GM19099 (cell line): ENCODE results near the gene RNMT.

Experiments used
- POLR2A ChIP-seq: IDR thresholded peaks from 3 replicates; pipeline ENCODE4 v1.6.1; 2011; ENCODE audit warnings: low read depth; ENCODE audit not compliant: insufficient read length; ENCODE audit errors: extremely low read depth

RNMT gene

GRCh38 chr18:13799396-13799795 is 72.9 kb downstream of the RNMT start:
- no peak for TF ChIP-seq POLR2A

GRCh38 chr18:13800505-13801259 is 74.2 kb downstream of the RNMT start:
- TF ChIP-seq POLR2A = no peak

DNA sequence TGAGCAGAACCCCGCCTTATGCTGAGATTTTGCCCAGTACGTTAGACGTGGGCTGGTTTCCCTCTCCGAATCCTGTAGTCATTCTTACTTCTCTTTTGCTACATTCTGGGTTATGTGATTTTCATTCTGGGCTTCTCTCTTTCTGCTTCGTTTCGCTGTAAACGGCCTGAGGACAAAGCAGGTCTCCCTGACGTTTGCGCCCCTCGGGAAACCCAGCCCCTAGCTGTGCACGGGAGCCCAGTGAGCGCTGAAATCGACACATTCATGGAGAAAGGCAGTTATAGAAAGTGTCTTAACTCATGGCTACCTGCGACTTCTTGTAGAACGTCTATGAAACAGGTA is 74.8 kb downstream of the RNMT start:
- no peak for TF ChIP-seq POLR2A

DNA sequence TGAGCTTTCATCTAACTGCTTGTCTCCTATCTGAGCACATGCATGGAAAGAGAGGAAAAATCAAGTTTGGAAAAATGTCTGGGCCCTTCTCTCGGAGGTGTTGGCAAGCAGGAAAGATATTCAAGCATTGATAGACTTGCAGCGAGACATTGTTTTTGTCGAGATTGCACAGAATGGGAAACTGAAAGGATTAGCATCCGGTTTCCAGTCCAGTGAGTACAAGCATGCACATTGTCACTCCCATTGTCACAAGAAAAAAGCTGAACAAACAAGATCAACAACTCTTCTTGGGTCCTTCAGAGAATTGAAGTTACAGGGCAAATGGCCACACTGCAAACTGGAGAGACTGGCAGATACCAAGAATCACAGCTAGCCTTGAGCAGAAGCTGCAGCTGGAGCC is 77.8 kb downstream of the RNMT start:
- no peak for TF ChIP-seq POLR2A

GRCh38 chr18:13808294-13809042 is 82.0 kb downstream of the RNMT start:
- no peak for TF ChIP-seq POLR2A

GRCh38 chr18:13809043-13809430 is 82.6 kb downstream of the RNMT start:
- TF ChIP-seq POLR2A = no peak

DNA sequence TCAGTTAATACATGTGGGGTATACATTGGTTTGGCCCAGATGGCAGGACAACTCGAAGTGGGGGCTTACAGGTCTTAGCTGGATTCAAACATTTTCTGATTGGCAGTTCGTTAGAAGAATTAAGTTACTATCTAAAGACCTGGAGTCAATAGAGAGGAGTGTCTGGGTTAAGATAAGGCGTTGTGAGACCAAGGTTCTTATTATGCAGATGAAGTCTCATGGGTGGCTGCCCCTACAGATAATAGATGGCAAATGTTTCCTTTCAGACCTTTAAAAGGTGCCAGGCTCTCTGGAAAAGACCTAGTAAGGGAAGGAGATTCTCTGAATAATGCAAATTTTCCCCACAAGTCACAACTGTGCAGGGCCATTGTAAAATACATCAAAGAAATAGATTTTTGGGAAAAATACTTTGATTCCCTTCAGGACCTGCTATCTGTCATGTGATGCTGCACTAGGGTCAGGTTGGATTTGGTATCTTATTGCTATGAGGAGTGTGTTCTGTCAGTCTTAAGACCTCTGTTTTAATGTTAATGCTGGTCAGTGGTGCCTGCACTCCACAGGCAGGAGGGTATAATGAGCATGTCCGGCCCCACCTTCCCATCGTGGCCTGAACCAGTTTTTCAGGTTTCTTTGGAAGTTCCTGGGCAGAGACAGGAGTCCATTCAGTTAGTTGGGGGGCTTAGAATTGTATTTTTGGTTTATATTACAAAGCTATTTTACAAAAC is 83.2 kb downstream of the RNMT start:
- TF ChIP-seq POLR2A = no peak

- TF ChIP-seq POLR2A = no peak
These were observed 84.5 kb downstream of the RNMT start for GRCh38 chr18:13810950-13811485.

DNA sequence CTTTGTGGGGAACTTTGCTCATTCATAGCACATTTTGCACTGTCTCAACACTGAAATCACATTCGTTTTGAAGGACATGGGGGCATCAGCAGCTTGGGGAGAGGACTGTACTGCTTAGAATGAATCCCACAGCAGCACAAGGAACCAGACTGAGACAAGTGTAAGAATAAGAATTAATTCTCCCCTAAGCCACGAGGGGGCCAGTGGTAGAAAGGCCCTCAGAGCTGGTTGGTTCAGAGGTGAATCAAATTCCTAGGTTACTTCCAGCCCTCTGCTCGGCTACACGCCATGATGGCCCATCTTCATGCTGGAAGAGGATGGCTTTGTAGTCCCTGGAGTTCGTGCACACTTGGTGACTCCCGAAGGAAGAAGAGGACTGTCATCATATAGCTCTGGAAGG is 85.5 kb downstream of the RNMT start:
- no peak for TF ChIP-seq POLR2A

- TF ChIP-seq POLR2A = no peak
These were observed 86.9 kb downstream of the RNMT start for GRCh38 chr18:13813271-13813849.
